ENCODE results near the gene KAZN.

DNA sequence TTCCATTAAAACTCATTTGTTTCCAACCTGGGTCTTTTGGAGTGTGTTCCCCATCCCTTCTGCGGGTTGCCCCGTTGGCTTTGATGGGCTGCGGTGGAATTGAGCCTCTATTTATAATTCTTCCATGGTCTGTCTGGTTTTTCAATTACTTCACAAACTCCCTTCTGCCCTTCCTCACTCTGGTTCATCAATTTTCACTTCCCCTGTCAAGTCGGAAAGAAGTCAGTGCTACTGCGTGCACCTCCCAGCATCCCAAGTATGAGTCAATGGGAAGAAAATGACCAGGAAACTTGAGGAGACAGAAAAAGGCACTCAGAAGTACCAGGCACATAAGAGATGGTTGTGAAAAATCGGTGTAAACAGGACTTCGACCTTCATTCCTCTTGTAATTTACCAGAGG, 126.2 kb downstream of the KAZN start:
- TF ChIP-seq, protein P1, sequence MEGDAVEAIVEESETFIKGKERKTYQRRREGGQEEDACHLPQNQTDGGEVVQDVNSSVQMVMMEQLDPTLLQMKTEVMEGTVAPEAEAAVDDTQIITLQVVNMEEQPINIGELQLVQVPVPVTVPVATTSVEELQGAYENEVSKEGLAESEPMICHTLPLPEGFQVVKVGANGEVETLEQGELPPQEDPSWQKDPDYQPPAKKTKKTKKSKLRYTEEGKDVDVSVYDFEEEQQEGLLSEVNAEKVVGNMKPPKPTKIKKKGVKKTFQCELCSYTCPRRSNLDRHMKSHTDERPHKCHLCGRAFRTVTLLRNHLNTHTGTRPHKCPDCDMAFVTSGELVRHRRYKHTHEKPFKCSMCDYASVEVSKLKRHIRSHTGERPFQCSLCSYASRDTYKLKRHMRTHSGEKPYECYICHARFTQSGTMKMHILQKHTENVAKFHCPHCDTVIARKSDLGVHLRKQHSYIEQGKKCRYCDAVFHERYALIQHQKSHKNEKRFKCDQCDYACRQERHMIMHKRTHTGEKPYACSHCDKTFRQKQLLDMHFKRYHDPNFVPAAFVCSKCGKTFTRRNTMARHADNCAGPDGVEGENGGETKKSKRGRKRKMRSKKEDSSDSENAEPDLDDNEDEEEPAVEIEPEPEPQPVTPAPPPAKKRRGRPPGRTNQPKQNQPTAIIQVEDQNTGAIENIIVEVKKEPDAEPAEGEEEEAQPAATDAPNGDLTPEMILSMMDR (IDR thresholded peaks at IDR 0.05; ENCODE audit: insufficient read depth, low read depth, low read length), result no peak
- no peak for TF ChIP-seq EZH2 (IDR thresholded peaks at IDR 0.05; ENCODE audit: insufficient read depth, low read length)
